Body of pancreas (tissue), 4 donors: ENCODE results near the gene KLHL28.

Experiments
- CTCF ChIP-seq, 7 experiments: fragments of 450-650 bp in 4 of 7; fragments of 200-600 bp in 3 of 7; sonication (generic) in 3 of 7; IDR thresholded peaks; one replicate each; pipeline ENCODE4 v1.5.1; 2016 to 2019; ENCODE audit warnings: antibody characterized with exemption in 7 of 7
- POLR2A ChIP-seq, 3 donors: fragments of 450-650 bp; IDR thresholded peaks; one replicate each; pipeline ENCODE4 v1.6.1; 2016; ENCODE audit warnings: antibody characterized with exemption in 3 of 3, mild to moderate bottlenecking in 2 of 3

- TF ChIP-seq POLR2A (IDR thresholded peaks at IDR 0.05): no peak
- TF ChIP-seq CTCF (IDR thresholded peaks at IDR 0.05): no peak
Observed at GRCh38 chr14:44966601-44967336, 5.0 kb upstream of the KLHL28 start.
